ENCODE results near the gene ASXL3.

Gene ASXL3

GRCh38 chr18:33716061-33716683 is 138.2 kb downstream of the ASXL3 start:
- no peak overlapping the region for H3K27ac ChIP-seq
- intact Hi-C loops (cut with DNase I; ENCODE audit: low total_unique reads): no loop called here
- H3K9me3 ChIP-seq: no peaks in the 10 kb centered on the region
- H3K4me1 ChIP-seq: no peaks in the 10 kb centered on the region
- DNase-seq: no peak
- no peaks in the 10 kb centered on the region for H3K36me3 ChIP-seq
- TF ChIP-seq CTCF (IDR thresholded peaks at IDR 0.05): no peak
- no peaks in the 10 kb centered on the region for H3K27me3 ChIP-seq
- no peak overlapping the region for H3K4me3 ChIP-seq

- Histone ChIP-seq H3K27ac (no peak overlapping the region), H3K4me1 (no peaks in the 10 kb centered on the region), H3K27me3 (no peaks in the 10 kb centered on the region), H3K4me3 (no peak overlapping the region), H3K36me3 (no peaks in the 10 kb centered on the region), H3K9me3 (no peaks in the 10 kb centered on the region)
- DNase-seq: no peak
- intact Hi-C loops (cut with DNase I; ENCODE audit: low total_unique reads): no loop called here
- TF ChIP-seq CTCF (IDR thresholded peaks at IDR 0.05): no peak
These were observed 139.3 kb downstream of the ASXL3 start for GRCh38 chr18:33717339-33717738.

GRCh38 chr18:33720133-33720532 is 142.1 kb downstream of the ASXL3 start:
- H3K27me3 ChIP-seq: no peaks in the 10 kb centered on the region
- no peaks in the 10 kb centered on the region for H3K4me1 ChIP-seq
- H3K9me3 ChIP-seq: no peaks in the 10 kb centered on the region
- H3K4me3 ChIP-seq: no peak overlapping the region
- H3K36me3 ChIP-seq: no peaks in the 10 kb centered on the region
- TF ChIP-seq CTCF (IDR thresholded peaks at IDR 0.05): no peak
- no peak for DNase-seq
- intact Hi-C loops (cut with DNase I; ENCODE audit: low total_unique reads): no loop called here
- no peak overlapping the region for H3K27ac ChIP-seq

GRCh38 chr18:33729556-33729955 is 151.5 kb downstream of the ASXL3 start:
- DNase-seq: no peak

GRCh38 chr18:33733376-33733775 is 155.4 kb downstream of the ASXL3 start:
- no peak overlapping the region for H3K27ac ChIP-seq
- no peak overlapping the region for H3K4me3 ChIP-seq
- H3K36me3 ChIP-seq: no peaks in the 10 kb centered on the region
- no peaks in the 10 kb centered on the region for H3K4me1 ChIP-seq
- DNase-seq: no peak
- no peaks in the 10 kb centered on the region for H3K27me3 ChIP-seq
- no peaks in the 10 kb centered on the region for H3K9me3 ChIP-seq
- TF ChIP-seq CTCF (IDR thresholded peaks at IDR 0.05): no peak
- intact Hi-C loops (cut with DNase I; ENCODE audit: low total_unique reads): no loop called here

More at GRCh38 chr18:33729556-33729955, 151.5 kb downstream of the ASXL3 start:
- TF ChIP-seq CTCF (IDR thresholded peaks at IDR 0.05): no peak
- no peaks in the 10 kb centered on the region for H3K9me3 ChIP-seq
- H3K4me3 ChIP-seq: no peak overlapping the region
- no peaks in the 10 kb centered on the region for H3K27me3 ChIP-seq
- intact Hi-C loops (cut with DNase I; ENCODE audit: low total_unique reads): no loop called here
- H3K36me3 ChIP-seq: no peaks in the 10 kb centered on the region
- no peak overlapping the region for H3K27ac ChIP-seq
- no peaks in the 10 kb centered on the region for H3K4me1 ChIP-seq

GRCh38 chr18:33735428-33735827 is 157.4 kb downstream of the ASXL3 start:
- intact Hi-C loops (cut with DNase I; ENCODE audit: low total_unique reads): no loop called here
- no peak for DNase-seq
- no peak overlapping the region for H3K4me3 ChIP-seq
- no peaks in the 10 kb centered on the region for H3K27me3 ChIP-seq
- peaks cover 0 to 11% (median 4%) of the 10 kb centered on the region in 3 donors for H3K36me3 ChIP-seq
- H3K4me1 ChIP-seq: no peaks in the 10 kb centered on the region
- no peaks in the 10 kb centered on the region for H3K9me3 ChIP-seq
- no peak overlapping the region for H3K27ac ChIP-seq
- no peak for TF ChIP-seq CTCF (IDR thresholded peaks at IDR 0.05)
